Activated CD4-positive, alpha-beta T cell treated with anti-CD3 and anti-CD28 coated beads, Interleukin-2, amount 50 U/mL, for 1 hour (primary cell): ENCODE results near the gene EPN2.

Source experiments
- DNase-seq: peaks from one replicate; pipeline ENCODE4 v3.0.0-alpha.2; 2020

Gene EPN2

GRCh38 chr17:19296786-19297778, 59.9 kb downstream of the EPN2 start:
- no peak for DNase-seq

GRCh38 chr17:19298569-19299213, 61.5 kb downstream of the EPN2 start:
- DNase-seq, result no peak

- DNase-seq, result no peak
These were observed 62.1 kb downstream of the EPN2 start for GRCh38 chr17:19299214-19299747.

- no peak for DNase-seq
These were observed 62.7 kb downstream of the EPN2 start for GRCh38 chr17:19299866-19300265.

GRCh38 chr17:19301274-19301951, 64.2 kb downstream of the EPN2 start:
- DNase-seq, result no peak

- no peak for DNase-seq
These were observed 64.8 kb downstream of the EPN2 start for GRCh38 chr17:19301973-19302372.

GRCh38 chr17:19302791-19303331, 65.7 kb downstream of the EPN2 start:
- no peak for DNase-seq

GRCh38 chr17:19303367-19303776, 66.2 kb downstream of the EPN2 start:
- DNase-seq, result no peak

GRCh38 chr17:19304209-19304608, 67.0 kb downstream of the EPN2 start:
- no peak for DNase-seq

GRCh38 chr17:19304751-19305150, 67.6 kb downstream of the EPN2 start:
- DNase-seq, result no peak

GRCh38 chr17:19305256-19305655, 68.1 kb downstream of the EPN2 start:
- DNase-seq, result no peak

GRCh38 chr17:19305761-19306159, 68.6 kb downstream of the EPN2 start:
- no peak for DNase-seq

GRCh38 chr17:19306160-19307111, 69.3 kb downstream of the EPN2 start:
- peak; percentile 22 for DNase-seq

GRCh38 chr17:19307521-19307920, 70.4 kb downstream of the EPN2 start:
- no peak for DNase-seq

GRCh38 chr17:19308398-19308797, 71.2 kb downstream of the EPN2 start:
- DNase-seq, result no peak

GRCh38 chr17:19309701-19310100, 72.5 kb downstream of the EPN2 start:
- DNase-seq, result no peak

GRCh38 chr17:19310151-19310550, 73.0 kb downstream of the EPN2 start:
- no peak for DNase-seq

- DNase-seq, result no peak
These were observed 73.8 kb downstream of the EPN2 start for GRCh38 chr17:19311016-19311415.

GRCh38 chr17:19311421-19312215, 74.5 kb downstream of the EPN2 start:
- no peak for DNase-seq

- DNase-seq, result no peak
These were observed 75.2 kb downstream of the EPN2 start for GRCh38 chr17:19312406-19312805.
